ENCODE measurements around the gene SOS2. TPM values are rescaled to one million over a fixed set of nuclear protein-coding genes. Genes with fewer than 3 reads are reported as not detected.

SOS2 gene
- total RNA-seq: 17.2 and 20.4 TPM in 2 replicates

GRCh38 chr14:50231475-50232275 is at the start of gene SOS2:
TSS of gene SOS2 (minus strand) at chr14:50231578. CDS start at chr14:50231283, 295 bp downstream.
- intact Hi-C loops (cut with micrococcal nuclease): loop anchor here (1.0 to 5.0 kb wide), 13 partner anchors 81 to 645 kb away; partner anchors contain the start of genes ARF6, DMAC2L, DNAAF2 and KLHDC1

DNA sequence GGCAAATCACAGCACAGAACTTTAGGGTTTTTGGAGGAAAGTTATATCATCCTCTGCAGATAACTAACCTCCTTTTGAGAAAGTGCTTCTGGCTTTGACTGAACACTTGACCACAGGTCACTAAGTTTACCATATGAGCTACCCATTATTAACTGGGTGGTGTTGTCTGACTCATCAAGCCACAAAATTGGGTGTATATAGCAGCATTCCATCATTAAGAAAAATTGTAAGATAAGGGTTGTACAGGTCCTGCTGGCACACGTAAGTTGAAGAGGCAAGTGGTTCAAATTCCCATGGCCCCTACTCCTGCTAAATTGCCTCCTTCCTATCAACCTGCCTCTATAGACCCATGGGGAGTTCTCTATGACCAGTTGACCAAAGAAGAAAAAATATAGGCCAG is 41.1 kb upstream of the SOS2 start:
- intact Hi-C loops (cut with micrococcal nuclease): no loop called here

GRCh38 chr14:50270932-50271331 is 39.6 kb upstream of the SOS2 start:
- intact Hi-C loops (cut with micrococcal nuclease): no loop called here

DNA sequence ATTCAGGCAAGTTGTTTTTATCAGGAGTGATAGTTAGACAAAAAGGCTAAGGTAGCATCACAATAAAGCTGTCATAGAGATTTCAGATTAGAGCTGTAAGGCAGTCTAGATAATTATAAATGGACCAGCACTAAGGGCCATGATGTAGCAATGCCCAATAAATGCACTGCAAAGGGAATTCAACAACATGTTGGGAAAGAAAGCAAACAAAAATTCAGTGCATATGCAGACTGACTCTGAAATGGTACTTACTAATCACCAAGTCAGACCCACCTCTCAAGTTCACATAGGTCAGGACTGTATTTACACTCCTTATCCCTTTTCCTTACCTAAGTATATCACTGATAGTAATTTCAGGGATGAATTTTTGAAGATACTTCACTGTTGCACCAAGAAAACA is 33.7 kb upstream of the SOS2 start:
- intact Hi-C loops (cut with micrococcal nuclease): no loop called here

GRCh38 chr14:50263321-50263720 is 31.9 kb upstream of the SOS2 start:
- intact Hi-C loops (cut with micrococcal nuclease): no loop called here

GRCh38 chr14:50262865-50263264 is 31.5 kb upstream of the SOS2 start:
- intact Hi-C loops (cut with micrococcal nuclease): no loop called here

GRCh38 chr14:50260511-50260910 is 29.1 kb upstream of the SOS2 start:
- intact Hi-C loops (cut with micrococcal nuclease): no loop called here

- intact Hi-C loops (cut with micrococcal nuclease): no loop called here
These were observed 28.7 kb upstream of the SOS2 start for GRCh38 chr14:50260072-50260471.

GRCh38 chr14:50257732-50258131 is 26.4 kb upstream of the SOS2 start:
- intact Hi-C loops (cut with micrococcal nuclease): no loop called here

- intact Hi-C loops (cut with micrococcal nuclease): no loop called here
These were observed 22.9 kb upstream of the SOS2 start for GRCh38 chr14:50254248-50254647.

DNA sequence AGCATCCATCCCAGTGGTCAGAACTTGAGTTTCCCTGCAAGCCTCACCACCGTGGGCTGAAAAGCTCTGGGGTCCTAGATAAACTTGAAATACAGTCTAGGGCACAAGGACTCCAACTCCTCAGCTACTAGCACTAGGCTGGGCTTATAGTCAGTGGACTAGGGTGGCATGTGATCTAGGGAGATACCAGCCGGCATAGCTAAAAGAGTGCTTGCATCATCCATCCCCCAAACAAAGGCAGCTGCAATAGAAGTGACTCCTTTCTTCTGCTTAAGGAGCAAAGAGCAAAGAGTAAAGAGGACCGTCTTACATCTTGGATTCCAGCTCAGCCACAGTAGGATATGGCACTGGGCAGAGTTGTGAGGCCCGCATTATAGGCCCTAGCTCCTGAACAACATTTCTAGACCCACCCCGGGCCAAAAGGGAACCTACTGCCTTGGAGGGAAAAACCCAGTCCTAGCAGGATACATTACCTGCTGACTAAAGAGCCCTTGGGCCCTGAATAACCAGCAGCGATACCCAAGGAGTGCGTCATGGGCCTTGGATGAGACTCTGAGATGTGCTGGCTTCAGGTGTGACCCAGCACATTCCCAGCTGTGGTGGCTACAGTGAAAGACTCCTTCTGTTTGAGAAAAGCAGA is 17.9 kb upstream of the SOS2 start:
- intact Hi-C loops (cut with micrococcal nuclease): no loop called here

DNA sequence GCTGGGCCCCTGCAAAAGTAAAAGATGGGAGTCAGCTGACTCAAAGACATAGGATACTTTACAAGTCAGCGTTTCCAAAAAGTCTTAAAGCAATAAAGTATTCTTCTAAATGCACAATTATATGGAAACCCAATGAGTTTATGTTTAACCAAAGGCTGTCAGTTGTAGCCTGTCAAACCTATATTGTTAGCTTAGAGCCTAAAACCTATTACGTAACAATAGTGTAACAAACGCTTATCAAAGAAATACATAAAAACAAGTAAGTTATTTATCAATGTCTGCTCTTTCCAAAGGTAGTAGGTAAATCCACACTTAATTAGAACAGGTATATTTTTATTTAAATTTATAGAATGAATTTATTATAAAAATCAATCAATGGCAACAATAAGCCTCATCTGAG is 15.9 kb upstream of the SOS2 start:
- intact Hi-C loops (cut with micrococcal nuclease): no loop called here

DNA sequence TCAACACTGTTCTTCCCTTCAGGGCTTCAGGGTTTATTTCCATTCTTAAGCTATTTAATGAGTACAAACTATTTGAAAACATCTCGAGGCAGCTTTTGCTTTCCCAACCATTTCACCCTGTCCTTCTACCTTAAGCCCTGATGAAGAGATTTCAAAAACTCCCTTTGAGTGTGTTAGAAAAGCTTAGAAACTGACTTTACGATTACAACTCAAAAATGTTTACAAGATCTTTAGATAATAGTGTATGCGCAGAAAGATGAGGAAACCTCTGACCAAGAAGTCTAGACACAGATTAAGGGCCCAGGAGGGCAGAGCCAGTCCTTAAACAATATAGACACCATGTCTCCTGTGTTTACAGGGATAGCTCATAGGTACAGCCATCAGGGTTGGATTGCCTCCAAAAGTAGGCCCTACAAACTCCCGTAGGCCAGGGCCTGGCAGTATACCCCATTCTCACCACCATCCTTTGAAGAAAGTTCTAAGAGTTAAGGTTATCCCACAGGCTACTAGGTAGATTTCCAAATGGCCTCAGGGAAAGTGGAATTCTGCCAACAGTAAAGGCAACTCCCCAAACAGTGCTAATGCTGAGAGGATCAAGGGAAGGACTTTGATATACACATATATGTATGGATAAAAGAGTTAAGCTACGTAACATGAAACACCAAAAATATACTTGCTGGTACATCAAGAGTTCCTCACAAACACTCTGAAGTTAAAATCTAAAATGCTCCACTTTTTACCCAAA is 11.4 kb upstream of the SOS2 start:
- intact Hi-C loops (cut with micrococcal nuclease): no loop called here

- intact Hi-C loops (cut with micrococcal nuclease): no loop called here
These were observed 10.7 kb upstream of the SOS2 start for GRCh38 chr14:50242096-50242495.

DNA sequence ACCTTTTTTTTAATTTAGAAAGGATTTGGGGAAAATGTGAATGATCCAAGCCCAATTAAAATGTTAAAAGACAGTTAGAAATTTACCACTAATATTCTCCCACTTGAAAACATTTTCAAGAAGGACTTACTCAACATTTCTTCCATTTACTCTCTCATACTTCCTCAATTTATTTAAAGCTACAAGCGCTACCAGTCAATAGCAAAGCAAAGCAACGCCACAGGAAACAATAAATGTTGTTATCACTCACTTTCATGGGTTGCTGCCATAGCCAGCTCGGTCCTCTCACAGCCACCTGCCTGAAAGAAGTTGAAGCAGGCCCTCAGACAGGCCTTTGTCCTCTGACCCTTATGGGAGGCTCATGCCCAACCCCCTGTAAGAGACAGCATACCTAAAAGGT is 6.0 kb upstream of the SOS2 start:
- intact Hi-C loops (cut with micrococcal nuclease): no loop called here

- intact Hi-C loops (cut with micrococcal nuclease): loop anchor here (5.0 kb wide), 3 partner anchors 172 to 542 kb away; partner anchors contain the start of genes KLHDC1 and KLHDC2
These were observed 2.5 kb upstream of the SOS2 start for GRCh38 chr14:50233951-50234250.

DNA sequence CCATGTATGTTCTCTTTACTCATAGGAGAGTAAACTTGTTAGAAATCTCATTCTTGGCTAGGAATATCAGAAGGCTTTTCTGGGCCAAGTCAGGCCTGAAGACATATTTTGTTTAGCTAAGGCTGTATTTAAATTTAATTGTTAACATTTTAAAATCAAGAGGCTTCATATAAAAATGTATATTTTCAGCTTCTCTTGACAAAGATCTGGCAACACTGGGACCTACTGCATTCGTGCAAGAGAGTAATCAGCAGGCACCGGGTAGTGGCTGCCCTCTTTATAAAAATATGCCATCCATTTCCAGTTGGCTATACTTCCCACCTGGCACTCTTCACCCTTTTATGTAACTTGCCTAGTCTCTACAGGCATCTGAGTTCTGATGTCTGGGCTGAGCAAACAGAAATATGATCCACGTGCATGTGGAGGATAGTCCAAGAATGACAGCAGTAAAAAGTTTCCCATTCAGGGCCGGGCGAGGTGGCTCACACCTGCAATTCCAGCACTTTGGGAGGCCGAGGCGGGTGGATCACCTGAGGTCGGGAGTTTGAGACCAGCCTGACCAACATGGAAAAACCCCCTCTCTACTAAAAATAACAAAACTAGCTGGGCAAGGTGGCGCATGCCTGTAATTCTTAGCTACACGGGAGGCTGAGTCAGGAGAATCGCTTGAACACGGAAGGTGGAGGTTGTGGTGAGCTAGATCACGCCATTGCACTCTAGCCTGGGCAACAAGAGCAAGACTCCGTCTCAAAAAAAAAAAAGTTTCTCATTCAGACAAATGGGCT is 2.0 kb upstream of the SOS2 start:
- intact Hi-C loops (cut with micrococcal nuclease): loop anchor here (5.0 kb wide), 3 partner anchors 171 to 541 kb away; partner anchors contain the start of genes KLHDC1 and KLHDC2

DNA sequence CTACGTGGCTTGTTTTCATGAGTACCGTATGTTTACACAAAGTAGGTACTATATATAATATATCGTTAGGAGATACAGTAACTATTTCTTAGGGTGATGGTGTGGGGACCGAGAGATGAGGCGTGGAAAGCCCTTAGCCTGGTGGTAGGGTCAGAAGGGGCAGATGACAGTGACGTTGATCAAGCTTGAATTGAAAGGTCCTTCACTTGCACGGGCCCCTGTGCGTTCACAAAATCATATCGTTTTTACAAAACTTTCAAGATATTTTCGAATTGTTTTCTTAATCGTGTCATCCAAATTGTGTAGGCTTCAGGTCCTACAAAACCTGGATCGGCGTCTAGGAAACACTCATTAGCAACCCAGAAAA is 881 bp upstream of the SOS2 start:
- intact Hi-C loops (cut with micrococcal nuclease): loop anchor here (5.0 kb wide), 3 partner anchors 170 to 540 kb away; partner anchors contain the start of genes KLHDC1 and KLHDC2

DNA sequence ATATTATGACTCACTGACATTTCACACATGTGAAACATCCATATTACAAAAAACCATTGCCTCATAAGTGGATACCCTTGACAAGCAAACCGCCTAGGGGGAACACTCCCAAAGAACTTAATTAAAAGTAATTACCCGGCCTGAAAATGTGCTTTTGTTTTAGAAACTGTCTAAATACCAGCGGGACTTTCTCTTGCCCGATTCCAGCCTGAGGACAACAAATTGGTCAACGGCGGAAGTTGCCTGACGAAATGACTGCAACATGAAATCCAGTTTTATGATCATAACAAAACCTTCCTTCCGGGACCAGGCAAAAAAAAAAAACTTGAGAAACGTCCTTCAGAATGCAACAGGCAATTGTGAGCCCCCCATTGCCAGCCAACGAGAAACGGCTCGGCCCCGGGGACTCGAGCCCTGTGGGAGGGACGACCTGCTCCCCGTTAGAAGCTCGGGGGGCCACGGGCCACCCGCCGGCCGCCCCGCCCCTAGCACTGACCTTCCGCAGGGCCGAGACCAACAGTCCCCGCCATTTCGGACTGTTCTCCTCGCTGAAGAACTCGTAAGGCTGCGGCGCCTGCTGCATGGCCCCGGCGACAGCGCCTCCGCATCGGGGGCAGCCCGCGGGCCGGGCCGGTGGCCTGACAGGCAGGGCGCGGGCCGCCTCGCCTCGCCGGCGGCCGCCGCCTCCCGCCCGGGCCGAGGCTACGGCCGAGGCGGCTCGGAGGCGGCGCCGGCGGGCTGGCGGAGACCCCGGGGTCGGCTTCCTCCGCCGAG is 490 bp downstream of the SOS2 start:
- intact Hi-C loops (cut with micrococcal nuclease): loop anchor here (1.0 to 5.0 kb wide), 13 partner anchors 81 to 645 kb away; partner anchors contain the start of genes ARF6, DMAC2L, DNAAF2 and KLHDC1

DNA sequence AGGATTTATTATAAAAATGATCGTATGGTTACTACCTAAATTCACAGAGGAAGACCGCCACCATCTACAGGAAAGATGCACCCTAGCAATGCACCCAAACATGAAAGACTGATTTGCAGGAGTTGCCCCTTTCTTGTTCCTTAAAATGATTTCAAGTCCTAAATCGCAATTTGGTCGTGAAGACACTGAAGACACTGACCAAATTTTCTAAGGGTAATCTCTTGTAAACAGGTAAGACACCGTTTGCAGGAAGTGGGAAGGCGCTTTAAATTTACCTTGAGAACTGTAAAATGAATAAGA is 1.0 kb downstream of the SOS2 start:
- intact Hi-C loops (cut with micrococcal nuclease): loop anchor here (2.0 to 5.0 kb wide), 9 partner anchors 114 to 538 kb away; partner anchors contain the start of genes ARF6, KLHDC1, KLHDC2 and MAP4K5

All from T-helper 2 cell treated with Interferon-gamma antibody and Interleukin-4, amounts not matched to agents 100 ng/mL and 5 ng/mL, for 36 hours (primary cell).